DMS79 (cell line): ENCODE measurements around the gene USP46.

Experiments
- DNase-seq: peaks from one replicate; lab custom pipeline; 2025; lab: John Stamatoyannopoulos, UW

The USP46 gene

GRCh38 chr4:52618795-52619590 is 40.1 kb downstream of the USP46 start:
- no peak for DNase-seq

- no peak for DNase-seq
These were observed 41.6 kb downstream of the USP46 start for GRCh38 chr4:52617336-52618020.

GRCh38 chr4:52614241-52614640 is 44.9 kb downstream of the USP46 start:
- no peak for DNase-seq

- no peak for DNase-seq
These were observed 46.8 kb downstream of the USP46 start for GRCh38 chr4:52612341-52612740.

GRCh38 chr4:52611030-52611555 is 48.0 kb downstream of the USP46 start:
- no peak for DNase-seq

- DNase-seq, result no peak
These were observed 52.4 kb downstream of the USP46 start for GRCh38 chr4:52606726-52607125.

GRCh38 chr4:52606040-52606439 is 53.1 kb downstream of the USP46 start:
- no peak for DNase-seq

- DNase-seq, result no peak
These were observed 54.9 kb downstream of the USP46 start for GRCh38 chr4:52604215-52604614.

GRCh38 chr4:52600275-52600674 is 58.8 kb downstream of the USP46 start:
- no peak for DNase-seq

- no peak for DNase-seq
These were observed 64.1 kb downstream of the USP46 start for GRCh38 chr4:52595001-52595400.

GRCh38 chr4:52592287-52592686 is 66.8 kb downstream of the USP46 start:
- DNase-seq, result no peak

- no peak for DNase-seq
These were observed 70.1 kb downstream of the USP46 start for GRCh38 chr4:52588771-52589591.

- DNase-seq, result no peak
These were observed 71.0 kb downstream of the USP46 start for GRCh38 chr4:52588097-52588496.

- no peak for DNase-seq
These were observed 73.0 kb downstream of the USP46 start for GRCh38 chr4:52586069-52586468.

GRCh38 chr4:52585379-52585778 is 73.7 kb downstream of the USP46 start:
- DNase-seq, result no peak

GRCh38 chr4:52579602-52580272 is 79.4 kb downstream of the USP46 start:
- no peak for DNase-seq

- DNase-seq, result no peak
These were observed 80.2 kb downstream of the USP46 start for GRCh38 chr4:52578951-52579350.

- DNase-seq, result no peak
These were observed 81.5 kb downstream of the USP46 start for GRCh38 chr4:52577624-52577962.

- no peak for DNase-seq
These were observed 82.0 kb downstream of the USP46 start for GRCh38 chr4:52576961-52577623.

GRCh38 chr4:52576326-52576725 is 82.8 kb downstream of the USP46 start:
- DNase-seq, result no peak

GRCh38 chr4:52575406-52575805 is 83.7 kb downstream of the USP46 start:
- no peak for DNase-seq
